ENCODE results near the gene CWH43.

- no peak for TF ChIP-seq CTCF (IDR thresholded peaks at IDR 0.05)
- no peak for TF ChIP-seq POLR2A (IDR thresholded peaks at IDR 0.05)
Measured at GRCh38 chr4:48949086-48949485, 37.0 kb upstream of the CWH43 start.

Measured in adrenal gland (tissue), 5 donors.